Left lung (tissue), 10 donors: ENCODE measurements around the gene ZNF688. TPM values are rescaled to one million over a fixed set of nuclear protein-coding genes. Genes with fewer than 3 reads are reported as not detected.

Source experiments
- ATAC-seq: fragments of 200-7000 bp; cut with Tn5 transposase; one replicate; pipeline ENCODE4 v1.9.1; 2020; ENCODE audit warnings: moderate library complexity
- DNase-seq, 4 donors: peaks; one replicate each; pipeline ENCODE4 v3.0.0-alpha.2; 2013 to 2020
- H3K27ac ChIP-seq, 2 donors: fragments of 200-600 bp; sonication (generic) in 1 of 2; one replicate each; pipeline versions ENCODE4 v1.5.0 to v1.8.0; 2020 to 2021
- H3K27me3 ChIP-seq, 2 donors: fragments of 200-600 bp; sonication (generic) in 1 of 2; one replicate each; pipeline versions ENCODE4 v1.5.0 to v1.8.0; 2020 to 2021
- H3K36me3 ChIP-seq, 2 donors: fragments of 200-600 bp; sonication (generic) in 1 of 2; one replicate each; pipeline versions ENCODE4 v1.5.0 to v1.8.0; 2020 to 2021
- H3K4me1 ChIP-seq, 2 donors: fragments of 200-600 bp; one replicate each; pipeline ENCODE4 v1.8.0; 2021
- H3K4me3 ChIP-seq, 2 donors: fragments of 200-600 bp; sonication (generic) in 1 of 2; one replicate each; pipeline versions ENCODE4 v1.5.0 to v1.8.0; 2020 to 2021; ENCODE audit warnings: mild to moderate bottlenecking in 1 of 2
- H3K9me3 ChIP-seq, 2 donors: fragments of 200-600 bp; sonication (generic) in 1 of 2; one replicate each; pipeline versions ENCODE4 v1.5.0 to v1.8.0; 2020 to 2021
- CTCF ChIP-seq, 2 donors: fragments of 200-600 bp; sonication (generic) in 1 of 2; IDR thresholded peaks; one replicate each; pipeline versions ENCODE4 v1.5.0 to v1.8.0; 2021; ENCODE audit warnings: antibody characterized with exemption in 2 of 2
- intact Hi-C, 2 donors: fragments of 100-400 bp; cut with DNase I; formaldehyde crosslinking; loops; one replicate each; pipeline versions ENCODE4 v1.11.2 to v1.14.2; 2022
- polyA plus RNA-seq, 6 donors: library from polyadenylated mRNA; unstranded; fragments of 120-200 nt; gene quantifications; one replicate each; pipeline ENCODE4 v1.2.1, GENCODE V29; 2013; ENCODE audit not compliant: insufficient read length in 6 of 6
- total RNA-seq, 2 donors: library from RNA; stranded (reverse); fragmentation: NEBNext Ultra II Directional; extraction: Animal tissue kit (Norgen Biotek cat#: 25700); gene quantifications; one replicate each; pipeline ENCODE4 v1.2.1, GENCODE V29; 2021
- donor health status: DM: no; HTN: yes; CAD: no.
- donor health status: DM: no; HTN: no; CAD: no.

ZNF688 gene
- total and polyA plus RNA-seq, 8 donors, result 8.9 to 16.4 (median 12.3) TPM

GRCh38 chr16:30557957-30558788 lies 13.3 kb downstream of the ZNF688 start, which contains the start of gene ZNF764:
Gene ZNF764 (minus strand): TSS chr16:30558374. CDS start chr16:30558182, 192 bp downstream.
- intact Hi-C loops, result no loop called here
- H3K27ac ChIP-seq, result peak within 1 kb of the TSS; percentile 94 to 98
- TF ChIP-seq CTCF (IDR thresholded peaks at IDR 0.05), result no peak
- ATAC-seq, result peak; percentile 97
- H3K4me3 ChIP-seq, result peak within 1 kb of the TSS; percentile 95 to 98
- H3K27me3 ChIP-seq, result no peaks in the 10 kb centered on the region
- H3K36me3 ChIP-seq, result peaks cover 0 to 27% of the 10 kb centered on the region in 2 donors
- H3K4me1 ChIP-seq, result peaks cover 0 to 62% of the 10 kb centered on the region in 2 donors
- no peaks in the 10 kb centered on the region for H3K9me3 ChIP-seq
- DNase-seq, result peak; percentile 91 to 99 (median 98)

- H3K36me3 ChIP-seq, result peaks cover 0 to 31% of the 10 kb centered on the region in 2 donors
- intact Hi-C loops, result no loop called here
- no peaks in the 10 kb centered on the region for H3K9me3 ChIP-seq
- H3K4me1 ChIP-seq, result peaks cover 0 to 67% of the 10 kb centered on the region in 2 donors
- H3K27ac ChIP-seq, result peak overlapping the region; percentile 94 to 98
- peak overlapping the region; percentile 95 to 98 for H3K4me3 ChIP-seq
- DNase-seq, result peak in 1 of 4 donors; percentile 27
- no peak for TF ChIP-seq CTCF (IDR thresholded peaks at IDR 0.05)
- H3K27me3 ChIP-seq, result no peaks in the 10 kb centered on the region
- no peak for ATAC-seq
Measured at GRCh38 chr16:30557707-30557956, 13.9 kb downstream of the ZNF688 start.

GRCh38 chr16:30556125-30556473 lies 15.4 kb downstream of the ZNF688 start:
- H3K4me3 ChIP-seq, result no peak overlapping the region
- ATAC-seq (no peak), DNase-seq (peak in 1 of 4 donors; percentile 62)
- H3K27ac ChIP-seq, result no peak overlapping the region
- H3K9me3 ChIP-seq, result no peaks in the 10 kb centered on the region
- H3K36me3 ChIP-seq, result peaks cover 0 to 31% of the 10 kb centered on the region in 2 donors
- no peak for TF ChIP-seq CTCF (IDR thresholded peaks at IDR 0.05)
- H3K27me3 ChIP-seq, result no peaks in the 10 kb centered on the region
- peaks cover 0 to 67% of the 10 kb centered on the region in 2 donors for H3K4me1 ChIP-seq
- intact Hi-C loops, result no loop called here

- DNase-seq (peak in 1 of 4 donors; percentile 76), ATAC-seq (no peak)
- peaks cover 0 to 31% of the 10 kb centered on the region in 2 donors for H3K36me3 ChIP-seq
- H3K9me3 ChIP-seq, result no peaks in the 10 kb centered on the region
- no peak overlapping the region for H3K27ac ChIP-seq
- TF ChIP-seq CTCF (IDR thresholded peaks at IDR 0.05), result no peak
- no peak overlapping the region for H3K4me3 ChIP-seq
- H3K27me3 ChIP-seq, result no peaks in the 10 kb centered on the region
- peaks cover 0 to 62% of the 10 kb centered on the region in 2 donors for H3K4me1 ChIP-seq
- intact Hi-C loops, result no loop called here
Measured at GRCh38 chr16:30555315-30556124, 16.0 kb downstream of the ZNF688 start.
